ELR (cell line): ENCODE results near the gene MIDN.
"Not testable (repeated sequence)": the region's sequence is repeated elsewhere in the genome, so short reads cannot be mapped to it uniquely, and the experiment has no call there.

Experiments
- DNase-seq: peaks from one replicate; pipeline ENCODE4 v3.0.0-alpha.2; 2015; ENCODE audit warnings: low read depth

The MIDN gene

GRCh38 chr19:1294688-1295087 lies 46.3 kb downstream of the MIDN start:
- DNase-seq, result no peak

GRCh38 chr19:1295169-1296012 lies 47.0 kb downstream of the MIDN start:
- DNase-seq, result no peak

DNA sequence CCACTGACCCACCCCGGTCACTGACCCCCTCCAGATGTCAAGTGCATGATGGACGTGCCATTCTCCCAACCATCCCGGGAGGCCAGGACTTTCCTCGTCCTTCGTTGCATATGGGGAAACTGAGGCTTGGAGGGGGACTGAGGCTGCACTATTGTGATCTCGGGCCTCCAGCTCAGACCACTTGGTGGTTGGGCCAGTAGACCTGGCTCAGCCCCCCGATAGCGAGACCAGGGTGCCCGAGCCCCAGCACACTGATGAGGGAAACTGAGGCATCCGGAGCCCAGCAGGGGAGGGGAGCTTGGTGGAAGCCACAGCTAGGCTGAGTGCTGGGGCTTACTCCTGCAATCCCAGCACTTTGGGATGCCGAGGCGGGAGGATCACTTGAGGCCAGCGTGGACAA lies 47.7 kb downstream of the MIDN start:
- DNase-seq, result no peak

DNA sequence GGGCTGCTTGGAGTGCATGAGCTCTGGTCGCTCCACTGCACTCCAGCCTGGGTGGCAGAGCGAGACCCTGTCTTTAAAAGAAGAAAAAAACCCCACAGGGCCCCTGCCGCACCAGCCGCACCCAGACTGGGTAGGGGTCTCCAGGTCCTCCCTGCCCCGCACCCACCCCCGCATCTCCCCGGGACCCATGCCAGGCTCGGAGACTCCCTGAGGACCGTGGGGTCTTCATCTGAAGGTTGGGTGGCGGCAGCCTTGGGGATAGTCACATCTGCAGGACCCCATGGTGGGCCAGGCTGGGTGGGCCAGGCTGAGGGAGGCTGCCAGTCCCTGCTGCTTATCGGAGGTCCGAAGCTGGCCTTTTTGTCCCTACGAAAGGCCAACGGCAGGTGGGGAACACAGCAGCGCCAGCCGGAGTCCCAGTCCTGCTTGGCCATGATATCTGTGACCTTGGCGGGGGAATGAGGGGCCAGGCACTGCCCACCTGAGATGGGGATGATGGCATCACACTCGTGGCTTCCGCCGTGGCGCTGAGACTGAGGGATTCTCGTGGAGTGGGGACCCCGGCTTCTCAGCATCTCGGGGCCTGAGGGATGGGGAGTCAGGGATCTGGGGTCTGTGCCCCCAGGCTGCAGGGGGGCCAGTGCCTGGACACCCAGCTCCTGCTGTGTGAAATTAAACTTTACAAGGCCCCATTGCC lies 48.3 kb downstream of the MIDN start:
- no peak for DNase-seq

DNA sequence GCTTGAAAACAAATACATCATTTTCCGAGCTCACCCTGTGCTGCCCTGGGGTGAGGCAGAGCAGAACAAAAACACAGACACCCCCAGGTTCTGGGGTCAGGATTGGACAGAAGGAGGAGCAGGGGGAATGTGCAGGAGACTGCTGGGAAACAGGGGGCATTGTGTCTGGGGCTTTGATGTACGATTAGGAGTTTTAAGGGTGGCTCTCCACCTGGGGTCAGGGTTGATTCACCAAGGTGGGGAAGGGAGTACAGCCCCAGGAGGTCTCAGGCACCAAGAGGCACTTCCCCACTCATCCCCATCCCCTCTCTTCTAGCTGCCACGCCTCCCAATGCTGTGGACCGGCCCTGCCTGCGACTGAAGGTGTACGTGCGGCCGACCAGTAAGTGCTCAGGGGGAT lies 49.9 kb downstream of the MIDN start:
- DNase-seq, result no peak

DNA sequence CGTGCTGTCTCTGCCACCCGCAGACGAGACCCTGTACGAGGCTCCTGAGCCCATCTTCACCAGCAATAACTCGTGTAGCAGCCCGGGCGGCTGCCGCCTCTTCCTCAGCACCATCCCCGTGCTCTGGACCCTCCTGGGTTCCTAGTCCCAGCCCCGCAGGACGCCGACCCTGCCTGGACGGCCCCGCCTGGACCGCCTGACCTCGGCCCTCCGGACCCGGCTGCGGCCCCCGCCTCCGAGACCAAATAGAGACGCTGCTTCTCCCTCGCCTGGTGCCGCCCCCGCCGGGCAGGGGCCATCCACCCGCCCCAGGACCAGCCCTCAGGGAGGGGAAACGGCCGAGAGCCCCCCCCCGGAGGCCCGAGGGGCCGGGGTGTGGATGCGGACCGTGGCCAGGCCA lies 51.4 kb downstream of the MIDN start:
- DNase-seq, result no peak

GRCh38 chr19:1300744-1301490 lies 52.5 kb downstream of the MIDN start:
- no peak for DNase-seq

- DNase-seq, result no peak
Measured at GRCh38 chr19:1302533-1303239, 54.3 kb downstream of the MIDN start.

DNA sequence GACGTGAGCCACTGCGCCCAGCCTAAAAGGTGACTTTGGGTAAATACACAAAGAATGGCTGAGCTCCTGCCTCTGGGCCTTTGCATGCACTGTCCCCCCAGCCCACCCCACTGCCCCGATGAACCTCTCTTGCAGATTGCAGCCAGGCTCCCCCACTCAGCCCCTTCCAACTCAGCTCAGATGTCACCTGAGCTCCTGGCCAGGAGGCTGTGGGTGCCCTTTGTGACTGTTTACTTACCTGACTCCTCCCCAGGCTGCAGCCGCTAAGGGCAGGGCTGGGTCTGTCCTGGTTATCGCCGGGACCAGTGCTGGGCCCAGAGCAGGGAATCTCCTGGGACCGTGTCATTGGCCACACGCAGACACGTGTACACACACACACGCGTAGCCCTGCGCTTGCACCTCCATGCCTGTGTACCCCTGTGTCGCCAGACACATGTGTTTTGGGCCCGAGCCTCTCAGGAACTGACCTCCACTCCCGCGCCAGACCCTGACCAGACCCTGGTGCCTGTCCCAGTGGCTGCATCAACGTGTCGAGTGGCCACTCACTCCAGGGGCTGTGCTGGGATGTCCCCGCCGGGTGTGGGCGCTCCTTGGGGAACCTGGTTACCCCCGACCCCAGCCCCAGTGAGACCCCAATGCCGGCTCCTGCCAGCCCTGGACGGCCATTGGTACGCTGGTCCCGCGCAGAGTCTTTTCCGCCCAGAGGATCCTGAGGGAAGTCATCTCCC lies 56.0 kb downstream of the MIDN start:
- DNase-seq, result no peak

DNA sequence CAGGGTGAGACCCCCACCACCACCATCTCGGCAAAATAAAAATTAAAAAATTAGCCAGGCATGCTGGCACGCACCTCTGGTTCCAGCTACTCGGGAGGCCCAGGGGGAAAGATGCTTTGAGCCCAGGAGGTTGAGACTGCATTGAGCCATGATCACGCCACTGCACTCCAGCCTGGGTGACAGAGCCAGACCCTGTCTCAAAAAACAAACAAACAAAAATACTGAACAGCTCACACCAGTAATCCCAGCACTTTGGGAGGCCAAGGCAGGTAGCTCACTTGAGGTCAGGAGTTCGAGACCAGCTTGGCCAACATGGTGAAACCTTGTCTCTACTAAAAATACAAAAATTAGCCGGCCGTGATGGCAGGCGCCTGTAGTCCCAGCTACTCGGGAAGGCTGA lies 57.0 kb downstream of the MIDN start:
- not testable (repeated sequence) for DNase-seq

DNA sequence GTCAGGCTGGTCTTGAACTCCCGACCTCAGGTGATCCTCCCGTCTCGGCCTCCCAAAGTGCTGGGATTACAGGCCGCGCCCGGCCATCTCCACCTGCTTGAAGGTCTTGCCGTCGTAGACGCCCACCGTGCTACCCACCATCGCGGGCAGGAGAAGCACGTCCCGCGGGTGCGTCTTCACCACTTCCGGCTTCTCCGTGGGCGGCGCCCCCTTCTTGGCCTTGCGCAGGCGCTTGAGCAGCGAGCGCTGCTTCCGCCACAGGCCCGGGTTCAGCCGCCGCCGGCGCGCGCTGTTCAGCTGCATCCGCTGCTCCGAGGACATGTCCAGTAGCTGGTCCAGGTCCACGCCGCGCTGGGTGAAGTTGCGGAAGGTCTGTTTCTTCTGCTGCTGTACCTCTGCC lies 58.9 kb downstream of the MIDN start:
- no peak for DNase-seq

- DNase-seq, result no peak
Measured at GRCh38 chr19:1307755-1308303, 59.4 kb downstream of the MIDN start.

GRCh38 chr19:1308718-1309117 lies 60.3 kb downstream of the MIDN start:
- no peak for DNase-seq
